GM21423 (cell line): ENCODE results near the gene OR5J2.
"Not testable (repeated sequence)": the region's sequence is repeated elsewhere in the genome, so short reads cannot be mapped to it uniquely, and the experiment has no call there.

Experiments used
- ATAC-seq: cut with Tn5 transposase; IDR thresholded peaks from one replicate; pipeline ENCODE4 v1.9.1; 2021; ENCODE audit warnings: mild to moderate bottlenecking, moderate library complexity; ENCODE audit not compliant: unreplicated experiment

Gene OR5J2

GRCh38 chr11:56176318-56176717 lies at the start of gene OR5J2:
OR5J2 (plus strand) TSS chr11:56176618; CDS start chr11:56176618, 0 bp downstream.
- ATAC-seq = no peak

GRCh38 chr11:56140151-56140661 lies 36.2 kb upstream of the OR5J2 start, which contains the start of gene OR8J3:
OR8J3 (minus strand) TSS chr11:56140201; CDS start chr11:56137718, 2,483 bp downstream.
- no peak for ATAC-seq

GRCh38 chr11:56143681-56144080 lies 32.7 kb upstream of the OR5J2 start:
- not testable (repeated sequence) for ATAC-seq

GRCh38 chr11:56151376-56151775 lies 25.0 kb upstream of the OR5J2 start:
- ATAC-seq = no peak

GRCh38 chr11:56152333-56152732 lies 24.1 kb upstream of the OR5J2 start:
- ATAC-seq = no peak

GRCh38 chr11:56160217-56160616 lies 16.2 kb upstream of the OR5J2 start, which contains the start of gene OR8K5:
OR8K5 (minus strand) TSS chr11:56160317; CDS start chr11:56160317, 0 bp downstream.
- no peak for ATAC-seq

- ATAC-seq = no peak
These were observed 12.6 kb upstream of the OR5J2 start for GRCh38 chr11:56163804-56164203.

GRCh38 chr11:56172256-56172830 lies 4.1 kb upstream of the OR5J2 start:
- ATAC-seq = no peak

- no peak for ATAC-seq
These were observed 7.0 kb downstream of the OR5J2 start for GRCh38 chr11:56183459-56183858.

GRCh38 chr11:56188602-56189001 lies 12.2 kb downstream of the OR5J2 start:
- ATAC-seq = no peak

- no peak for ATAC-seq
These were observed 20.3 kb downstream of the OR5J2 start for GRCh38 chr11:56196705-56197104.

- no peak for ATAC-seq
These were observed 20.9 kb downstream of the OR5J2 start for GRCh38 chr11:56197367-56197766.

GRCh38 chr11:56207790-56208189 lies 31.4 kb downstream of the OR5J2 start:
- ATAC-seq = no peak

- ATAC-seq = no peak
These were observed 38.1 kb downstream of the OR5J2 start for GRCh38 chr11:56214537-56214936.

- ATAC-seq = not testable (repeated sequence)
These were observed 43.3 kb downstream of the OR5J2 start for GRCh38 chr11:56219735-56220134.
